ENCODE measurements around the gene RAC2. TPM values are rescaled to one million over a fixed set of nuclear protein-coding genes. Genes with fewer than 3 reads are reported as not detected.

RAC2 gene
- total and polyA plus RNA-seq, 2 of the 8 experiments (the other 6 are each of a cell fraction or from before 2014, with no cell fraction given), result 2.3 to 4.3 TPM

DNA sequence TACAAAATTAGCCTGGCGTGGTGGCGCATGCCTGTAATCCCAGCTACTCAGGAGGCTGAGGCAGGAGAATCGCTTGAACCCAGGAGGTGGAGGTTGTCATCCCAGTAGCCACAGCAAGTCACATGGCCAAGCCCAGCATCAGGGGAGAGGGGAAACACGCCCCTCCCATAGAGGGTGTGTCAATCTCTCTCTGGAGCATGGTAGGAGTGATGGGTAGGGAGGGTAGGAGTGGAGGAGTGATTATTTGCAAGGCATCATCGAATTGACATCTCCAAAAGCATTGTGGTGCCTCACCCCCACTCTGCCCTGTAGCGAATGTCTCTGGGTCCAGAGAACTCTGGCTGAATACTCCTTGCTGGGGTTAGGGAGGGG, 25.7 kb downstream of the RAC2 start (continued):
- TF ChIP-seq RNF2 (IDR thresholded peaks at IDR 0.05; ENCODE audit: borderline replicate concordance, low read depth, low read length, missing control alignments, poor library complexity, severe bottlenecking), result no peak
- TF ChIP-seq NANOG (IDR thresholded peaks at IDR 0.05; ENCODE audit: insufficient read depth, low read depth, low read length, poor library complexity, severe bottlenecking), result no peak
- no peak for TF ChIP-seq ZNF274 (IDR thresholded peaks at IDR 0.05; ENCODE audit: borderline replicate concordance, extremely low read depth, low read length)
